Uterus (tissue), 4 donors: Measurements from ENCODE around the gene CAPZB. TPM values are rescaled to one million over a fixed set of nuclear protein-coding genes. Genes with fewer than 3 reads are reported as not detected.
A peak's percentile ranks its signal among the peaks of the same experiment; 100 is the strongest.

ENCODE experiments used
- DNase-seq, 2 donors: peaks; one replicate each; pipeline ENCODE4 v3.0.0-alpha.2; 2019 to 2020
- H3K27ac ChIP-seq, 2 donors: fragments of 200-600 bp; sonication (generic); 1 replicate in 1 of 2; 2 replicates in 1 of 2; pipeline ENCODE4 v1.5.1; 2016 to 2018
- H3K27me3 ChIP-seq, 2 donors: fragments of 200-600 bp; sonication (generic); one replicate each; pipeline ENCODE4 v1.5.1; 2018 to 2019; ENCODE audit warnings: control low read depth in 1 of 2
- H3K36me3 ChIP-seq, 2 donors: fragments of 200-600 bp; sonication (generic); one replicate each; pipeline ENCODE4 v1.5.1; 2019; ENCODE audit warnings: control low read depth in 1 of 2
- H3K4me1 ChIP-seq, 2 donors: fragments of 200-600 bp; sonication (generic); one replicate each; pipeline ENCODE4 v1.5.1; 2018 to 2019; ENCODE audit warnings: control low read depth in 1 of 2
- H3K4me3 ChIP-seq, 2 donors: fragments of 200-600 bp; sonication (generic); 1 replicate in 1 of 2; 2 replicates in 1 of 2; pipeline ENCODE4 v1.5.1; 2018 to 2019; ENCODE audit warnings: mild to moderate bottlenecking in 1 of 2
- H3K9me3 ChIP-seq, 2 donors: fragments of 200-600 bp; sonication (generic); one replicate each; pipeline ENCODE4 v1.5.1; 2019; ENCODE audit warnings: control low read depth in 1 of 2
- POLR2A ChIP-seq, 2 donors: fragments of 450-650 bp; IDR thresholded peaks; one replicate each; pipeline ENCODE4 v1.6.1; 2016; ENCODE audit warnings: antibody characterized with exemption in 2 of 2, mild to moderate bottlenecking in 1 of 2, moderate library complexity in 1 of 2
- intact Hi-C: fragments of 100-400 bp; cut with DNase I; formaldehyde crosslinking; loops from one replicate; pipeline ENCODE4 v1.15.1; 2023; ENCODE audit warnings: low total_unique reads
- total RNA-seq, 4 donors: library from RNA; depleted of rRNA in 3 of 4; stranded (reverse); fragments of >200 nt in 3 of 4; gene quantifications; one replicate each; pipeline versions ENCODE4 v1.1.0 to v1.2.4, GENCODE V29; 2014 to 2023
- TF ChIP-seq, protein P1 (sequence below), 4 experiments: fragments of 200-600 bp in 2 of 4; fragments of 450-650 bp in 2 of 4; sonication (generic) in 2 of 4; IDR thresholded peaks; one replicate each; pipeline ENCODE4 v1.5.1; 2016 to 2019; ENCODE audit warnings: antibody characterized with exemption in 4 of 4, mild to moderate bottlenecking in 2 of 4, moderate library complexity in 1 of 4
- donor health status: DM: yes; HTN: yes; CAD: no.

CAPZB gene
- total RNA-seq, 4 donors from 2014 or later: 94.4 to 281 (median 141) TPM

DNA sequence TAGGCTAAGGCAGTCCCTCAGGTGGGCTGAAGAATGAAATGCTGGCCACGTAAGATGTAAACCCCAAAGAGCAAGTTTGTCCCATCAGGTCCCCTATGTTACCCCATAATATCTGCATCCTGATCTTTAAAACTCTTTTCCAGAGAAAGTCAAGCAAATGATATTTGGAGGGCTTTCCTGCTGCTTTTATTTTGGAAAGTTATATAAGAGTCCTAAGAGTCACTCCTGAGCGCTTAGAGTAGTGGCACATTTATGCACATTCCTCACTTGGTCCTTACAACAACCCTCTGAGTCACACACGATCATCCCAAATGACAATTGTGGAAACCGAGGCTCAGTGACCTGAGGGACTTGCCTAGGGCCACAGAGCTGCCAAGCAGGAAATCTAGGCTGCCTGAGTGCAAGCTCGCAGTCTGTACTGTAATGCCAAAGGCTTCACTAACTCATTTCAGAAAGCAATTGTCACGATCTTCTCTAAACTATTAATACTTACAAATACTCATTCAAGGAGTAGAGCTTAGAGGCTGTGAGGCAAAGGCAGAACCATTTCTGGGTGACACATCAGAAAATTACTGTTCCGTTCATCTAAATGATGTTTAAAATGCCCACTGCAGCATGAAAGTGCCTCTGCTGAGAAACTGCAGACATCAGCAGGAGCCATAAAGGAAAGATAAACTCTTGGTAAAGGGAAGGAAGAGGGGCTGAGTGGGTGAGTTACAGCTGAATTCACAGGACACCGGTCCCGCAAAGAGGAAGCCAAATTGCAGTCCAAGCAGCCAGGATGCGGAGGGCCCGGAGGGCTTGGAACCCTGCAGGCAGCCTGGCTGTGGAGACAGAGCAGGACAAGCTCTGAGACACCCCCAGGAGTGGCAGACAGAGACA is 30.8 kb downstream of the CAPZB start:
- Histone ChIP-seq H3K4me1 (peaks cover 25 to 31% of the 10 kb centered on the region in 2 donors), H3K27me3 (no peaks in the 10 kb centered on the region), H3K4me3 (no peak overlapping the region), H3K36me3 (no peaks in the 10 kb centered on the region), H3K27ac (peak overlapping the region; percentile 24 to 86), H3K9me3 (no peaks in the 10 kb centered on the region)
- no peak for DNase-seq
- intact Hi-C loops: no loop called here
- TF ChIP-seq, protein P1, sequence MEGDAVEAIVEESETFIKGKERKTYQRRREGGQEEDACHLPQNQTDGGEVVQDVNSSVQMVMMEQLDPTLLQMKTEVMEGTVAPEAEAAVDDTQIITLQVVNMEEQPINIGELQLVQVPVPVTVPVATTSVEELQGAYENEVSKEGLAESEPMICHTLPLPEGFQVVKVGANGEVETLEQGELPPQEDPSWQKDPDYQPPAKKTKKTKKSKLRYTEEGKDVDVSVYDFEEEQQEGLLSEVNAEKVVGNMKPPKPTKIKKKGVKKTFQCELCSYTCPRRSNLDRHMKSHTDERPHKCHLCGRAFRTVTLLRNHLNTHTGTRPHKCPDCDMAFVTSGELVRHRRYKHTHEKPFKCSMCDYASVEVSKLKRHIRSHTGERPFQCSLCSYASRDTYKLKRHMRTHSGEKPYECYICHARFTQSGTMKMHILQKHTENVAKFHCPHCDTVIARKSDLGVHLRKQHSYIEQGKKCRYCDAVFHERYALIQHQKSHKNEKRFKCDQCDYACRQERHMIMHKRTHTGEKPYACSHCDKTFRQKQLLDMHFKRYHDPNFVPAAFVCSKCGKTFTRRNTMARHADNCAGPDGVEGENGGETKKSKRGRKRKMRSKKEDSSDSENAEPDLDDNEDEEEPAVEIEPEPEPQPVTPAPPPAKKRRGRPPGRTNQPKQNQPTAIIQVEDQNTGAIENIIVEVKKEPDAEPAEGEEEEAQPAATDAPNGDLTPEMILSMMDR (IDR thresholded peaks at IDR 0.05): no peak
- TF ChIP-seq POLR2A (IDR thresholded peaks at IDR 0.05): no peak

DNA sequence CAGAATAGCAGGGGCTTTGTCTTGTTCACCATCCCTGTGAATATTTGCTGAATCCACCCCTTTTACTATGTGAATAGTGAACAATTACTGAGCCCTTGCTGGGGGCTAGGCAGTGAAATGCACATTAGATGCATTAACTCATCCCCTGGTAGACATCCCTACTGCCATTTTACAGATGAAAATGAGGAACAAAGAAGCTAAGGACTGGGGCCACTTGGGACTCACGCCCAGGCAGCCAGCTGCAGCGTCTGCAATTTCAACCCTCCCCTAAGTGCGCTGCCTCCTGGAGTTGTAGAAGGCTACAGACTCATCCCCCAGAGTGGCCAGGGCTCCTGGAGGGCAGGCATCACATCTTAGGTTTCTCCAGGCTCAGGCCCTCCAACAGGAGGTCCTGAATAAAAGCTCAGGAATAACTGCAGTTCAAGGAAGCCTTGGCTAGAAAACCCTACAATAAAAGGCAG is 31.6 kb downstream of the CAPZB start:
- H3K4me1 ChIP-seq: peaks cover 30 to 39% of the 10 kb centered on the region in 2 donors
- H3K27me3 ChIP-seq: no peaks in the 10 kb centered on the region
- no peak for DNase-seq
- no peaks in the 10 kb centered on the region for H3K36me3 ChIP-seq
- intact Hi-C loops: no loop called here
- H3K9me3 ChIP-seq: no peaks in the 10 kb centered on the region
- TF ChIP-seq, protein P1 (IDR thresholded peaks at IDR 0.05): no peak
- TF ChIP-seq POLR2A (IDR thresholded peaks at IDR 0.05): no peak
- no peak overlapping the region for H3K4me3 ChIP-seq
- H3K27ac ChIP-seq: peak overlapping the region; percentile 26 to 86

DNA sequence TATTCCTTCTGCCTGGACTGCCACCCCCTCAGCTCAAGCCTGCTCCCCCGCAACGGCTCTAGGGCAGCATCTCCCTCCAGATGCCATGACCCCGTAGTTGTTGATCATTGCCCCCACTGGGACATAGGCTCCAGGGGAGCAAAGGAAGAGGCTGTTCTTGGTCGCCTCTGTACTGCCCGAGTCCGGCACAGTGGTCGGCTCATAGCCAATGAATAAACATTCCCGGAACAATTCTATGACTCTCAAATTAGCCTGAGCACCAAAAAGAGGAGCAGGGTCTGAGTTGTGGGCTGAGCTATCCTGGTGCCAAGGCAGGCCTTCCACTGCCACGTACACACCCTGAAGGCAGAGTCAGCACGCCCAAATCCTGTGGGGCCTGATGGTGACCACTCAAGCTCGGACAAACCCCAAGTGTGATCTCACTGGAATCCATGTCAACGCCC is 33.1 kb downstream of the CAPZB start:
- Histone ChIP-seq H3K9me3 (no peaks in the 10 kb centered on the region), H3K4me3 (no peak overlapping the region), H3K27ac (peak overlapping the region; percentile 86 to 92), H3K36me3 (no peaks in the 10 kb centered on the region), H3K27me3 (no peaks in the 10 kb centered on the region), H3K4me1 (peaks cover 35 to 47% of the 10 kb centered on the region in 2 donors)
- TF ChIP-seq, protein P1 (IDR thresholded peaks at IDR 0.05): no peak
- TF ChIP-seq POLR2A (IDR thresholded peaks at IDR 0.05): no peak
- intact Hi-C loops: no loop called here
- peak in 1 of 2 donors; percentile 55 for DNase-seq

DNA sequence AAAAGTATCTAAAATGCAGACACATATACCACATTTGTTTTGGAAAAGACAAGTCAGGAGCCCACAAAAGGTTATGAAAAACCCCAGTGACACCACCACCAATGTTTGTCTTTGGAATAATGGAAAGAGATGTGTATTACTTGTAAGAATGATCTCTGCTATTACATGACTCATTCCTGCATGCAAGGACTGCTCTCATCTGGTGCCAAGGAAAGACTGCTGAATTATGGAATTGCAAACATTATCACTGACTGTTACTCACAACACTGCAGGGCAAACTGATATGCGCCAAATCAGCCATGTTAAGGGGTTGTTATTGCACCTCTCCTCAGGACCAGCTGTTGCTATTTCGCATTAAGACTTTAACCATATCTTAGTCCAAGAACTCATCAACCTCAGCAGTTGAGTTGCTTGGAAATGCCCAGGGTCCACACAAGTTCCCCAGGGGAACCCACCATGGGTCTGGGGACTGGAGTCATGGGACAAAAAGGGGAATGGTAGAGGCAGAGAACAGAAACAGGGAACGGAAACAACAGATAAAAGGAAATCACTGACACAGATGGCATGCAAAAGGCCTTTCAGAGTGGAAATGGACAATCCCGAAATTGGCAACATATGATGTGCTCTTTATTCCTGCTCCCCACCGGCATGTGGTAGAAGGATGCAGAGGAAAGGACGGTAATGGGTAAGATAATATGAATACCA is 34.4 kb downstream of the CAPZB start:
- H3K4me3 ChIP-seq: no peak overlapping the region
- no peaks in the 10 kb centered on the region for H3K9me3 ChIP-seq
- intact Hi-C loops: no loop called here
- TF ChIP-seq, protein P1 (IDR thresholded peaks at IDR 0.05): no peak
- TF ChIP-seq POLR2A (IDR thresholded peaks at IDR 0.05): no peak
- peaks cover 41 to 51% of the 10 kb centered on the region in 2 donors for H3K4me1 ChIP-seq
- H3K36me3 ChIP-seq: no peaks in the 10 kb centered on the region
- no peaks in the 10 kb centered on the region for H3K27me3 ChIP-seq
- DNase-seq: peak in 1 of 2 donors; percentile 72
- H3K27ac ChIP-seq: peak overlapping the region; percentile 86 to 92
